GM12892 (cell line): Measurements from ENCODE around the gene RPTN.

Experiments
- POLR2A ChIP-seq: IDR thresholded peaks from 2 replicates; pipeline ENCODE4 v1.6.1; 2011; ENCODE audit warnings: low read depth, low read length, control low read depth
- POLR2AphosphoS5 ChIP-seq: IDR thresholded peaks from 2 replicates; pipeline ENCODE4 v1.6.1; 2011; ENCODE audit warnings: low read depth, low read length, control low read depth

DNA sequence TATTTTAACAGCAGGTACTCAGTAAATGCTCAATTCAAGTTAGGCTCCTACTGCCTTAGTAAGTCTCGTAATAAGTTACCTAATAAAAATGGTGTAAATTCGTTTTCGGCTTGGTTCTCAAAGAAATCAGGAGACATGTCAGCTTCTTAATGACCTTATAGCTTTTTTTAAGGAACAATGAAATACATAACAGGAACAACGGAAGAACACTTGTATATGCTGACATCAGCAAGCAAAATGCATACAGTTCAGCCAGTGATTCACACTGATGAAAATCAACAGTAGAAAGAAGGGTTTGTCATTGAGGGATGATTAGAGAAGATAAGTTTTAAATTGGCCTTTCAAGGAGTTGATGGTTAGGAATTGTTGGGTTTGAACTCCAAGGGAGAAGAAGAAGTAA lies 13.3 kb downstream of the RPTN start:
- TF ChIP-seq POLR2AphosphoS5 (no peak), POLR2A (no peak)
